GM19023 (cell line): ENCODE measurements around the gene SNAI3.

ENCODE experiments used
- ATAC-seq: cut with Tn5 transposase; IDR thresholded peaks from one replicate; pipeline ENCODE4 v1.9.1; 2021; ENCODE audit warnings: mild to moderate bottlenecking, moderate library complexity; ENCODE audit not compliant: unreplicated experiment

The SNAI3 gene

GRCh38 chr16:88686439-88687253, at the start of gene SNAI3:
Gene SNAI3 (minus strand): TSS chr16:88686507. CDS start chr16:88686406, 101 bp downstream.
- peak; percentile 69 for ATAC-seq

- ATAC-seq: no peak
These were observed 49.8 kb upstream of the SNAI3 start for GRCh38 chr16:88736088-88736487.

- no peak for ATAC-seq
These were observed 49.3 kb upstream of the SNAI3 start for GRCh38 chr16:88735616-88736015.

- ATAC-seq: no peak
These were observed 48.8 kb upstream of the SNAI3 start for GRCh38 chr16:88735121-88735520.

GRCh38 chr16:88734361-88734728, 48.0 kb upstream of the SNAI3 start:
- ATAC-seq: no peak

GRCh38 chr16:88733630-88734360, 47.5 kb upstream of the SNAI3 start:
- ATAC-seq: no peak

- no peak for ATAC-seq
These were observed 46.6 kb upstream of the SNAI3 start for GRCh38 chr16:88732961-88733294.

- ATAC-seq: no peak
These were observed 46.1 kb upstream of the SNAI3 start for GRCh38 chr16:88732172-88732960.

- no peak for ATAC-seq
These were observed 45.4 kb upstream of the SNAI3 start for GRCh38 chr16:88731699-88732098.

- ATAC-seq: no peak
These were observed 44.6 kb upstream of the SNAI3 start for GRCh38 chr16:88730632-88731607.

- no peak for ATAC-seq
These were observed 41.6 kb upstream of the SNAI3 start for GRCh38 chr16:88727871-88728270.

GRCh38 chr16:88726981-88727380, 40.7 kb upstream of the SNAI3 start:
- no peak for ATAC-seq

GRCh38 chr16:88726408-88726749, 40.1 kb upstream of the SNAI3 start:
- no peak for ATAC-seq

GRCh38 chr16:88725609-88726407, 39.5 kb upstream of the SNAI3 start:
- ATAC-seq: no peak

GRCh38 chr16:88724855-88725555, 38.7 kb upstream of the SNAI3 start:
- no peak for ATAC-seq

- ATAC-seq: no peak
These were observed 37.6 kb upstream of the SNAI3 start for GRCh38 chr16:88723911-88724310.

- no peak for ATAC-seq
These were observed 37.2 kb upstream of the SNAI3 start for GRCh38 chr16:88723507-88723887.

GRCh38 chr16:88722784-88723506, 36.6 kb upstream of the SNAI3 start:
- no peak for ATAC-seq
